ENCODE data around the gene SFMBT2. TPM values are rescaled to one million over a fixed set of nuclear protein-coding genes. Genes with fewer than 3 reads are reported as not detected.

Gene SFMBT2
- total RNA-seq, 2 donors from 2014 or later: 12.2 to 18.5 TPM

DNA sequence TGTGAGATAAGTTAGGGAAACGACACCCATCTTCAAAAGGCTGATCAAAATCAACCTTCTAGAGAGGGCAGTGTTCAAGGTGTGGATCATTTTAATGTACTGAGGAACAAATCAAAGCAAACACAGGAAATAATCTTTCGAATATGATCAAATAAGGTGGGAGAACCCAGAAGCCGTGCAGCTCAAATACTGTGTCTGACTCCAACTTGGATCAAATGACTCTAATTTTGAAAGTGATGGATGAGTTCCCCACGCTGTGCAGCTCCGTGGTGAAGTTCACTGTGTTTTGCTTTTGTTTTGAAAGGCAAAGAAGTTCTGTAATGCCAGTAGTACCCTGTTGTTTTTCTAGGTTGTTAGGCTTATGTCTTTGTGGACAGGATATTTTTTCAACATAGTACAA is 250.9 kb downstream of the SFMBT2 start:
- no peak for DNase-seq (ENCODE audit: low spot score)
- Histone ChIP-seq H3K4me3 (no peak overlapping the region), H3K9me3 (no peaks in the 10 kb centered on the region), H3K4me1 (replicated peaks) (no peaks in the 10 kb centered on the region), H3K27me3 (replicated peaks; ENCODE audit: insufficient read depth) (no peaks in the 10 kb centered on the region), H3K27ac (no peak overlapping the region), H3K36me3 (no peaks in the 10 kb centered on the region)
- intact Hi-C loops (cut with DNase I): no loop called here
- 50% methylated on average over 5 of the region's 5 CpGs for WGBS
- TF ChIP-seq POLR2AphosphoS5 (IDR thresholded peaks at IDR 0.05) (no peak), POLR2A (IDR thresholded peaks at IDR 0.05) (no peak)
- TF ChIP-seq, protein P1, sequence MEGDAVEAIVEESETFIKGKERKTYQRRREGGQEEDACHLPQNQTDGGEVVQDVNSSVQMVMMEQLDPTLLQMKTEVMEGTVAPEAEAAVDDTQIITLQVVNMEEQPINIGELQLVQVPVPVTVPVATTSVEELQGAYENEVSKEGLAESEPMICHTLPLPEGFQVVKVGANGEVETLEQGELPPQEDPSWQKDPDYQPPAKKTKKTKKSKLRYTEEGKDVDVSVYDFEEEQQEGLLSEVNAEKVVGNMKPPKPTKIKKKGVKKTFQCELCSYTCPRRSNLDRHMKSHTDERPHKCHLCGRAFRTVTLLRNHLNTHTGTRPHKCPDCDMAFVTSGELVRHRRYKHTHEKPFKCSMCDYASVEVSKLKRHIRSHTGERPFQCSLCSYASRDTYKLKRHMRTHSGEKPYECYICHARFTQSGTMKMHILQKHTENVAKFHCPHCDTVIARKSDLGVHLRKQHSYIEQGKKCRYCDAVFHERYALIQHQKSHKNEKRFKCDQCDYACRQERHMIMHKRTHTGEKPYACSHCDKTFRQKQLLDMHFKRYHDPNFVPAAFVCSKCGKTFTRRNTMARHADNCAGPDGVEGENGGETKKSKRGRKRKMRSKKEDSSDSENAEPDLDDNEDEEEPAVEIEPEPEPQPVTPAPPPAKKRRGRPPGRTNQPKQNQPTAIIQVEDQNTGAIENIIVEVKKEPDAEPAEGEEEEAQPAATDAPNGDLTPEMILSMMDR (IDR thresholded peaks at IDR 0.05): no peak

DNA sequence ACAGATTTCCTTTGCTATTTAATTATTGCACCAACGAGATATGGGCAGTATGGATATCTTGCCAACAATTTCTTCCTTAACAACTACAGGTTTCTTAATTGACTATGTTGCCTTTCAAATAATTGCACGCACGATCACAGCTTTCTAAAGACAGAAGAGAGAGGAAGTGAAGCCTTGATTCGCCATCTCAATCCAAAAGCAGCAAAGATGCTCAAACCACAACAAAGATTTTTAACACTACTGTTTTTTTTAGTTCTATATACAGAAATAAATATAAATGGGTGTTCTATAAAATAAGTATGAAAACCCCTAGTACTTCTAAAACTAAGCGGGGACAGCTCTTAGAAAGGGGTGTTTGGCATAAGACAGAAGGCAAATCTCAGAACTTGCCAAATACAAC is 251.3 kb downstream of the SFMBT2 start:
- no peak for DNase-seq (ENCODE audit: low spot score)
- H3K4me1 ChIP-seq (replicated peaks): no peaks in the 10 kb centered on the region
- WGBS: 89% methylated on average over 5 of the region's 5 CpGs
- TF ChIP-seq POLR2A (IDR thresholded peaks at IDR 0.05) (no peak), POLR2AphosphoS5 (IDR thresholded peaks at IDR 0.05) (no peak)
- TF ChIP-seq, protein P1 (IDR thresholded peaks at IDR 0.05): no peak
- no peaks in the 10 kb centered on the region for H3K36me3 ChIP-seq
- no peaks in the 10 kb centered on the region for H3K9me3 ChIP-seq
- intact Hi-C loops (cut with DNase I): no loop called here
- no peaks in the 10 kb centered on the region for H3K27me3 ChIP-seq (replicated peaks; ENCODE audit: insufficient read depth)
- H3K4me3 ChIP-seq: no peak overlapping the region
- no peak overlapping the region for H3K27ac ChIP-seq

DNA sequence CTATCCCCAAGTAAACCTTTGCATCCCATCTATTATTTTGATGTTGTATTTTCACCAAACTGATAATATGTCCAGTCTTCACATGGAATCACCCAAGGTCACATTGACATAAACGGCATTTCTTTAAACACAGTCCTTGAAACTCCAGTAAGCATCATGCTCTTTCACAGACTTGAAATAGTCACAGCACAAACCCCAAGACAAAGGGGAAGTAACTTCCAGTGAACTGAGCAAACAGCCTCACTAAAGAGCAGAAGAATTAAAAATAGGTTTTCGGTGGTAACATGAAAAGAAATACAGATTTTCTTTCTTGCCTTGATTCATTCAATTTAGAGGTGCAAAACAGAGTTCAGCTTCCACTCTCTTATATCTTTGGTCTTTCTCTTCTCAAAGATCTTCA is 253.7 kb downstream of the SFMBT2 start:
- intact Hi-C loops (cut with DNase I): no loop called here
- TF ChIP-seq POLR2A (IDR thresholded peaks at IDR 0.05) (no peak), POLR2AphosphoS5 (IDR thresholded peaks at IDR 0.05) (no peak)
- TF ChIP-seq, protein P1 (IDR thresholded peaks at IDR 0.05): no peak
- Histone ChIP-seq H3K9me3 (no peaks in the 10 kb centered on the region), H3K27me3 (replicated peaks; ENCODE audit: insufficient read depth) (no peaks in the 10 kb centered on the region), H3K4me1 (replicated peaks) (no peaks in the 10 kb centered on the region), H3K4me3 (no peak overlapping the region), H3K27ac (no peak overlapping the region), H3K36me3 (no peaks in the 10 kb centered on the region)
- DNase-seq (ENCODE audit: low spot score): no peak
- 85% methylated on average over 2 of the region's 2 CpGs for WGBS

DNA sequence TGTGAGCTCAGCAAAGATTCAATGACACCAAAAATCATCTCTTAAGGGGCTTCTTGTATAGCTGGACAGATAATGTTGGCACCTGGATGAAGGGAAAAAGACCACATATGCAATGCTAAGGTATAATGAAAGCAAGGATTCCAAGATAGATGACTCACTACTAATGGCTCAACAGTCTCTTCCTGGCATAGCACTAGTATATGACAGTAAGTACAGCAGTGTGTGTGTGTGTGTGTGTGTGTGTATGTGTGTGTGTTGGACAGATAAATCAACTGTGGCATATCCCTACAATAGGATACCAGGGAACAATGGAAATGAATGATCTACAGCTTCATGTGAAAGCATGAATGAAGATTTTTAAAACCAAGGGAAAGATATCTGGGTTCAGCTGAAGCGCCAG is 257.1 kb downstream of the SFMBT2 start:
- H3K4me3 ChIP-seq: no peak overlapping the region
- no peaks in the 10 kb centered on the region for H3K9me3 ChIP-seq
- H3K27me3 ChIP-seq (replicated peaks; ENCODE audit: insufficient read depth): no peaks in the 10 kb centered on the region
- H3K27ac ChIP-seq: no peak overlapping the region
- 100% methylated on average over 1 of the region's 1 CpG for WGBS
- no peaks in the 10 kb centered on the region for H3K4me1 ChIP-seq (replicated peaks)
- H3K36me3 ChIP-seq: no peaks in the 10 kb centered on the region
- DNase-seq (ENCODE audit: low spot score): no peak
- intact Hi-C loops (cut with DNase I): no loop called here
- TF ChIP-seq, protein P1 (IDR thresholded peaks at IDR 0.05): no peak
- no peak for TF ChIP-seq POLR2A (IDR thresholded peaks at IDR 0.05)
- no peak for TF ChIP-seq POLR2AphosphoS5 (IDR thresholded peaks at IDR 0.05)

DNA sequence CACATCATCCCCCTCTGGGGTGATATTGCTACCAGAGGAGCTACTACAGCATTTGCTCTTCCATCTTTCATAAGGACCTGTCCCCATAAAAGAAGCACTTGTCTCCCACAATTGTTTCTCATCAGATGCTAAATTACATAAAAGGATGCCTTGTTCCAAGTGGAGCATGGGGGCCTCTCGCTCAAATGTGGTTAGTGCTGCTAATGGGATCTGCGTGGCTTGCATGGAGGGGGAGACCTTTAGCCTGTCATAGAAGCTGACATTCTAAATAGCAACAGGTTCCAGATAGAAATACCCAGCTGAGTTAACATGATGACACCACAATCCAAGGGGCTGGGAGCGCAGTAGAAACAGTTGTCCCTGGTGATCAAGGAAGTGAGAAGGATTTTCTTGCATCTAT is 257.9 kb downstream of the SFMBT2 start:
- H3K4me1 ChIP-seq (replicated peaks): no peaks in the 10 kb centered on the region
- no peaks in the 10 kb centered on the region for H3K36me3 ChIP-seq
- no peak overlapping the region for H3K4me3 ChIP-seq
- no peak overlapping the region for H3K27ac ChIP-seq
- no peaks in the 10 kb centered on the region for H3K9me3 ChIP-seq
- no peak for DNase-seq (ENCODE audit: low spot score)
- no peaks in the 10 kb centered on the region for H3K27me3 ChIP-seq (replicated peaks; ENCODE audit: insufficient read depth)
- TF ChIP-seq POLR2A (IDR thresholded peaks at IDR 0.05) (no peak), POLR2AphosphoS5 (IDR thresholded peaks at IDR 0.05) (no peak)
- TF ChIP-seq, protein P1 (IDR thresholded peaks at IDR 0.05): no peak
- WGBS: 86% methylated on average over 3 of the region's 3 CpGs
- intact Hi-C loops (cut with DNase I): no loop called here

Measured in prostate gland (tissue), 2 donors.